Natural killer cell treated with Interleukin-12 subunit alpha and Interleukin-12 subunit beta and Interleukin-15 and Interleukin-18, amount 100 ng/mL, for 72 hours (primary cell): Measurements from ENCODE around the gene GATB. TPM values are rescaled to one million over a fixed set of nuclear protein-coding genes. Genes with fewer than 3 reads are reported as not detected.
A peak's percentile ranks its signal among the peaks of the same experiment; 100 is the strongest.

Source experiments
- ATAC-seq, 2 donors: fragments of 150-1000 bp; cut with Tn5 transposase in 1 of 2; sonication (Bioruptor Pico), chemical (Tn5 transposase) in 1 of 2; 2 replicates each; pipeline ENCODE4 v1.10.0; 2021
- DNase-seq: peaks from one replicate; pipeline ENCODE4 v3.0.0; 2022; ENCODE audit warnings: low spot score
- H3K27ac Mint-ChIP-seq, 2 donors: 1 replicate in 1 of 2; 2 replicates in 1 of 2; pipeline ENCODE4 v1.8.0; 2022; ENCODE audit warnings: mixed read lengths in 2 of 2, mild to moderate bottlenecking in 1 of 2, moderate library complexity in 1 of 2
- H3K27me3 Mint-ChIP-seq, 2 donors: 1 replicate in 1 of 2; 2 replicates in 1 of 2; pipeline ENCODE4 v1.8.0; 2022; ENCODE audit warnings: mixed read lengths in 2 of 2
- H3K36me3 Mint-ChIP-seq: one replicate; pipeline ENCODE4 v1.8.0; 2022; ENCODE audit warnings: mixed read lengths
- H3K4me1 Mint-ChIP-seq, 2 donors: 1 replicate in 1 of 2; 2 replicates in 1 of 2; pipeline ENCODE4 v1.8.0; 2022; ENCODE audit warnings: low read depth in 2 of 2, mixed read lengths in 2 of 2, mild to moderate bottlenecking in 1 of 2
- H3K4me3 Mint-ChIP-seq: one replicate; pipeline ENCODE4 v1.8.0; 2022; ENCODE audit warnings: mixed read lengths
- H3K9me3 Mint-ChIP-seq: 2 replicates; pipeline ENCODE4 v1.8.0; 2022; ENCODE audit warnings: mixed read lengths
- total RNA-seq, 2 donors: library from RNA; stranded (reverse); gene quantifications; one replicate each; pipeline ENCODE4 v1.2.3, GENCODE V29; 2022

The GATB gene, protein sequence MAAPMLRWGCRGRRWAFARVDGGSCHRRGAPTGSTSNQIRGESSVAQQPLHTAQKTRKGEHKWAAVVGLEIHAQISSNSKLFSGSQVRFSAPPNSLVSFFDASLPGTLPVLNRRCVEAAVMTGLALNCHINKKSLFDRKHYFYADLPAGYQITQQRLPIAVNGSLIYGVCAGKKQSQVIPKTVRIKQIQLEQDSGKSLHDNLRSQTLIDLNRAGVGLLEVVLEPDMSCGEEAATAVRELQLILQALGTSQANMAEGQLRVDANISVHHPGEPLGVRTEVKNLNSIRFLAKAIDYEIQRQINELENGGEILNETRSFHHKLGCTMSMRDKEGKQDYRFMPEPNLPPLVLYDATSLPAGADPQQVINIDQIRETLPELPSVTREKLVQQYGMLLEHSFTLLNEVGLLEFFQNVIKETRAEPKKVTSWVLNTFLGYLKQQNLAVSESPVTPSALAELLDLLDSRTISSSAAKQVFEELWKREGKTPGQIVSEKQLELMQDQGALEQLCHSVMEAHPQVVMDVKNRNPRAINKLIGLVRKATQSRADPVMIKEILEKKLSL
- 10 to 100 TPM; 15.4 to 18.4 TPM for total RNA-seq

DNA sequence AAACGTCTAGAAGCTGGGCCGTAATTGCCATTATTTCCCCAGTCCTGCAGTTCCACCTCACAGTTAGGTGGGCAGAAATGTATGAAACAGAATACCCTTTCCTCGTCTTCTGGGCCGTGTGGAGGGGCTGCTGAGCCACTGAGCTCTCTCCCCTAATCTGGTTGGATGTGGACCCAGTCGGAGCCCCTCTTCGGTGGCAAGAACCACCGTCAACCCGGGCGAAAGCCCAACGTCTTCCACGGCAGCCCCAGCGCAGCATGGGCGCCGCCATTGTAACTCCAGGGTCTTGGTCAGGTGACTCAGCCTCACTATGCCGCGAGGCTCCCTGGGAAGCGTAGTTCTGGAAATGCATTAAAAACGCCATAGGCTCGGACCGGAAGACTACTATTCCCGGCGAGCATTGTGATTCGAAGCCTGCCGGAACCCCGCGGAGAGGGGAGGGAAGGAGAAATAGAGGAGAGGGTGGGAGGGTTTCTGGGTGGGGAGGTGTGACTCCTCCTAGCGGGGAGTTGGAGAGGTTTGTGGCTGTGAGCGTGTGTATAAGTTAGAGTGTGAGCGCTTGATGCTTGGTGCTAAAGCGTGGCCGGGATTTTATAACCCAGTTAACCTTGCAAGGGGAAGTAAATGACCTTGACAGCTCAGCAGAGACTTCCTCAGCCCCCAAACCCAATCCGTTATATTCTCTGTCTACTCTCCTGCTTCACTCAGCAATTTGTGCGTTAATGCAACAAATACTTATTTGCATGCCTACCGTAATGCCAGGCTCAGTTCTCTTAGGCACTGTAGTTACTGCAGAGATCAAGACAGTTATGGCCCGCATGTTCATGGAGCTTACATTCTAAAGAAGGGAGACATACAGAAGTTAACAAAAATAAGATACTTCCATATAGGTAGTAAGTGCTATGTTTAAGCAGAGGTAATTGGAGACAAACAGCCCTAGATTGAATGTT, at the start of gene GATB:
GATB (minus strand) TSS at position 296 of the 950 bp plus-strand sequence; CDS start at position 271, 25 bp downstream.
- H3K27me3 Mint-ChIP-seq: peaks cover 19 to 30% of the 10 kb centered on the region in 2 donors
- H3K36me3 Mint-ChIP-seq: peaks cover 11% of the 10 kb centered on the region
- peaks cover 14 to 18% of the 10 kb centered on the region in 2 donors for H3K4me1 Mint-ChIP-seq
- ATAC-seq (peak; percentile 100), DNase-seq (peak; percentile 91)
- peak within 1 kb of the TSS; percentile 72 to 96 for H3K27ac Mint-ChIP-seq
- peaks cover 5% of the 10 kb centered on the region for H3K9me3 Mint-ChIP-seq
- H3K4me3 Mint-ChIP-seq: peak within 1 kb of the TSS; percentile 89

DNA sequence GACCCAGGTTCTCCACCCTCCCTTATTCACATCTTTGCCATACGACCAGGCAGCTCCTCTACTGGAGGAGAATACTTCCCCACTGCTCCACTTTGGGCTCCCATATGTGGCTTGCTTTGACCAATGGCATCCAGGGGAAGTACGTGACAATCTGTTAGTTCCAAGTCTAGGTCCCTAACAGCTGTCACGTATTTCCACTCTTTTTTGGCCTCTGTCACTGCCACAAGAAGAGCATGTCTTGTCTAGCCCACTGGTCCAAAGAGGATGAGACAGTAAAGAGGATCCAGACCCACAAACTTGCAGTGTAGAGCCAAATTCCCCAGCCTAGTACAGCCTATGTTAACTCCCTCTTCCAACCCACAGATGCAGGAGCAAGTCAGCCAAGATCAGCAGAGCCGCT, 49.7 kb upstream of the GATB start:
- DNase-seq (no peak), ATAC-seq (no peak)
- H3K27me3 Mint-ChIP-seq: peaks cover 0 to 12% of the 10 kb centered on the region in 2 donors
- no peak overlapping the region for H3K27ac Mint-ChIP-seq
- no peak overlapping the region for H3K4me3 Mint-ChIP-seq
- no peaks in the 10 kb centered on the region for H3K4me1 Mint-ChIP-seq
- H3K9me3 Mint-ChIP-seq: no peaks in the 10 kb centered on the region
- H3K36me3 Mint-ChIP-seq: no peaks in the 10 kb centered on the region

DNA sequence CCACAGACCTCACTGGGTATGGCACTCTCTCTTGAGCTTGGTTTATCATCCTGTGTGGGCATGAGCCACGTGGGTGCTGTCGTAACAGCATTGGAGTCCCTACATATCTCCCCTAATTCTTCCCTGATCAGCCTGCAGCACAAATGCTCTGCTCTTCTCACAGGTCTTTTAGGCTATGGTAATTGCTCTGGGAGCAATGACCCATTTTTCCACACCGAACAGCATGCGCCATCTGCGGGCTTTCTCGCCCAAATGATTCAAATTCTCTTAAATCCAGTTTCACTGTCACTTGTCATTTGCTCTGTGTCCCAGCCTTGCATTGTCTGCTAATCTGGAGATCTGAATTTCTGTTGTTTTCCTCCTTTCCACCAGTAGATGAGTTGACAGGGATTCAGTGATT, 48.9 kb upstream of the GATB start:
- H3K9me3 Mint-ChIP-seq: no peaks in the 10 kb centered on the region
- DNase-seq: no peak
- no peak overlapping the region for H3K4me3 Mint-ChIP-seq
- H3K27ac Mint-ChIP-seq: no peak overlapping the region
- H3K36me3 Mint-ChIP-seq: no peaks in the 10 kb centered on the region
- no peaks in the 10 kb centered on the region for H3K4me1 Mint-ChIP-seq
- H3K27me3 Mint-ChIP-seq: peaks cover 0 to 12% of the 10 kb centered on the region in 2 donors
- ATAC-seq: no peak

- Mint-ChIP-seq H3K27me3 (peaks cover 0 to 12% of the 10 kb centered on the region in 2 donors), H3K36me3 (no peaks in the 10 kb centered on the region), H3K4me1 (no peaks in the 10 kb centered on the region), H3K4me3 (no peak overlapping the region), H3K27ac (no peak overlapping the region), H3K9me3 (no peaks in the 10 kb centered on the region)
- ATAC-seq: no peak
- no peak for DNase-seq
Measured at GRCh38 chr4:151808542-151808941, 47.7 kb upstream of the GATB start.

GRCh38 chr4:151808120-151808529, 47.3 kb upstream of the GATB start:
- no peak for DNase-seq
- Mint-ChIP-seq H3K36me3 (no peaks in the 10 kb centered on the region), H3K4me1 (no peaks in the 10 kb centered on the region), H3K9me3 (no peaks in the 10 kb centered on the region), H3K27me3 (peaks cover 0 to 12% of the 10 kb centered on the region in 2 donors), H3K4me3 (no peak overlapping the region), H3K27ac (no peak overlapping the region)
- ATAC-seq: no peak

- Mint-ChIP-seq H3K27ac (no peak overlapping the region), H3K4me3 (no peak overlapping the region), H3K9me3 (no peaks in the 10 kb centered on the region), H3K4me1 (no peaks in the 10 kb centered on the region), H3K36me3 (no peaks in the 10 kb centered on the region), H3K27me3 (peaks cover 0 to 12% of the 10 kb centered on the region in 2 donors)
- ATAC-seq (no peak), DNase-seq (no peak)
Measured at GRCh38 chr4:151807220-151807619, 46.4 kb upstream of the GATB start.

- H3K27ac Mint-ChIP-seq: no peak overlapping the region
- H3K4me3 Mint-ChIP-seq: no peak overlapping the region
- ATAC-seq (no peak), DNase-seq (no peak)
- peaks cover 0 to 12% of the 10 kb centered on the region in 2 donors for H3K27me3 Mint-ChIP-seq
- no peaks in the 10 kb centered on the region for H3K9me3 Mint-ChIP-seq
- no peaks in the 10 kb centered on the region for H3K36me3 Mint-ChIP-seq
- H3K4me1 Mint-ChIP-seq: no peaks in the 10 kb centered on the region
Measured at GRCh38 chr4:151806511-151806927, 45.7 kb upstream of the GATB start.

- Mint-ChIP-seq H3K9me3 (no peaks in the 10 kb centered on the region), H3K27me3 (peaks cover 0 to 13% of the 10 kb centered on the region in 2 donors), H3K4me3 (no peak overlapping the region), H3K27ac (no peak overlapping the region), H3K4me1 (no peaks in the 10 kb centered on the region), H3K36me3 (no peaks in the 10 kb centered on the region)
- no peak for DNase-seq
- no peak for ATAC-seq
Measured at GRCh38 chr4:151804821-151805220, 44.0 kb upstream of the GATB start.

GRCh38 chr4:151804086-151804630, 43.4 kb upstream of the GATB start:
- no peak overlapping the region for H3K27ac Mint-ChIP-seq
- no peaks in the 10 kb centered on the region for H3K9me3 Mint-ChIP-seq
- H3K4me3 Mint-ChIP-seq: no peak overlapping the region
- no peak for ATAC-seq
- DNase-seq: no peak
- peaks cover 0 to 8% of the 10 kb centered on the region in 2 donors for H3K27me3 Mint-ChIP-seq
- no peaks in the 10 kb centered on the region for H3K4me1 Mint-ChIP-seq
- no peaks in the 10 kb centered on the region for H3K36me3 Mint-ChIP-seq

DNA sequence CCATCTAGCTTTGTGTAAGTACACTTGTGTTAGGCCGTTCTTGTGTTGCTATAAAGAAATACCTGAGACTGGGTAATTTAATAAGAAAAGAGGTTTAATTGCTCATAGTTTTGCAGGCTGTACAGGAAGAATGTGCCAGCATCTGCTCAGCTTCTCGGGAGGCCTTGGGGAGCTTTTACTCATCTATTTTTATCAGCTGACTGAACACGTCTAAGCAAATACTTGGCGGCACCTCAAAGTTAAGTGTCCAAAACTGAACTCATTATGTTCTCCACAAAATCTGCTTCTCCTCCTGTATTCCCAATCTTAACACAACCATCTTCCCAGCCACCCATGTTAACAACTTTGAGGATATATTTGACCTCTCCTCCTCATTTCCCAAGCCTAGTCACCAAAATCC, 42.4 kb upstream of the GATB start:
- Mint-ChIP-seq H3K27ac (no peak overlapping the region), H3K4me3 (no peak overlapping the region), H3K4me1 (no peaks in the 10 kb centered on the region), H3K27me3 (peaks cover 0 to 8% of the 10 kb centered on the region in 2 donors), H3K9me3 (no peaks in the 10 kb centered on the region), H3K36me3 (no peaks in the 10 kb centered on the region)
- no peak for DNase-seq
- no peak for ATAC-seq

GRCh38 chr4:151801547-151802516, 41.0 kb upstream of the GATB start:
- Mint-ChIP-seq H3K27ac (no peak overlapping the region), H3K4me1 (no peaks in the 10 kb centered on the region), H3K4me3 (no peak overlapping the region), H3K27me3 (peaks cover 10 to 11% of the 10 kb centered on the region in 2 donors), H3K36me3 (no peaks in the 10 kb centered on the region), H3K9me3 (no peaks in the 10 kb centered on the region)
- no peak for DNase-seq
- ATAC-seq: peak in 1 of 2 donors; percentile 73

DNA sequence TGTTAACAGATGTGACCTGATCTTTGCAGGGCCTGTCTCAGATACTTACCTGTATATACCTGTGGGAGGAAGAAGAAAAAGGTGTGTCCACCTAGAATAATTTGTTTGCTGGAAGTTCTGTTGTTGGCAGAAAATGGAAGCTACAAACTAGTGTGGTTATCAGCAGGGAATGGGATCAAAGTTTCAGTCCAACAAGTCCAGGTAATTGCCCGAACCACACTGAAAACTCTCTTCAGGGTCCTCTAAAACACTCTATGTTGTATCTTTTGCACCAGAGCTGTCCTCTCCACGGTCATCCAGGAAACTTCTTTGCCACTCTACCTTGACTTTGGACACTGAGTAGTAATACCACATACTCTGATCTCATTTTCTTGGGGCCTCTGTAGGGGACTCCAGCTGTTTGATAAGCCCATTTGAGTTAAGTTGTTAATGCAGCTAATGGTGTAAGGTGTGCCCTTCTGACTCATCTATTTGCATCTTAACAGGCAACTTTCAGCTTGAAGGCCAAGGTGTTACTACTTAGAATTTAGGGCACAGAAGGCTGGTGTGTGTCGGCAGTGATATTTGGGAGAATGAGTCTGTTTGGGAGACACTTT, 38.7 kb upstream of the GATB start:
- no peaks in the 10 kb centered on the region for H3K9me3 Mint-ChIP-seq
- ATAC-seq: no peak
- H3K4me3 Mint-ChIP-seq: no peak overlapping the region
- H3K27ac Mint-ChIP-seq: no peak overlapping the region
- no peaks in the 10 kb centered on the region for H3K4me1 Mint-ChIP-seq
- H3K27me3 Mint-ChIP-seq: peaks cover 14 to 25% of the 10 kb centered on the region in 2 donors
- no peak for DNase-seq
- H3K36me3 Mint-ChIP-seq: no peaks in the 10 kb centered on the region
